Activated CD4-positive, alpha-beta T cell treated with anti-CD3 and anti-CD28 coated beads, Interleukin-2, amount 50 U/mL, for 24 hours (primary cell): ENCODE data around the gene FOXO1.

Experiments used
- DNase-seq, 2 donors: peaks; one replicate each; pipeline ENCODE4 v3.0.0-alpha.2; 2020; ENCODE audit warnings: low read depth in 1 of 2, low spot score in 1 of 2

The FOXO1 gene

GRCh38 chr13:40549500-40550094, 116.8 kb downstream of the FOXO1 start:
- DNase-seq: no peak

DNA sequence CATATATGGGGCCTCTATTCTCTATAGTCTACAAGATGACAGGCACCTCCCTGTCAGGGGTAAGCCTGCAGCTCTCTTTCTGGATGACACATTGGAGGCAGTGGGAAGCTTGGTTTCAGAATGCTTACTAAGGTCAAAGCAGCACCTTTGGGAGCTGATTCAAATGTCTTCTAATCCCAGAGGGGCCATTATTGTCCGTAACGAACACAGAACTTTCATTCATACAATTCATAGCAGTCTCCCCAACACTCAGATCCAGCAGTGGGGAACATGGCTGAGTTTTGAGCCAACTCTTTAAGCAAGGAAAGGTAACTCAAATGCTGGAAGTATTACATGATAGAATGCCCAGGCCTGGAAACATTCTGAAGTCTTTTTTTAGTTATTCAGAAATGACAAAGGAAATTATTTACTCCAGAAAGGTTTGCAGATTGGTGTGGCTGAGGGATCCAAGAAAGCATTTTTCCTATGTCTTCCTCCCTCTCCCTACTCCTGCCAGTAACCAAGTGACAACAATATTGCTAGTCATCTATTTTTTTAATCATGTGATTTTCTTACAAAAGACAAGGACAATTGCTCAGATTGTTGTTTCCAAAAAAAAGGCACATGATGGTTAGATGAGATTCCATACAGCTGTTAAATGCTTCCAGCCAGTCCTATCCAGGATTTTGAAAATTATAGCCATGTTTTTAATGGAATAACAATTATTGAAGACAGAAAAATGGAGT, 118.7 kb downstream of the FOXO1 start:
- no peak for DNase-seq

- DNase-seq: no peak
These were observed 120.4 kb downstream of the FOXO1 start for GRCh38 chr13:40546047-40546446.

DNA sequence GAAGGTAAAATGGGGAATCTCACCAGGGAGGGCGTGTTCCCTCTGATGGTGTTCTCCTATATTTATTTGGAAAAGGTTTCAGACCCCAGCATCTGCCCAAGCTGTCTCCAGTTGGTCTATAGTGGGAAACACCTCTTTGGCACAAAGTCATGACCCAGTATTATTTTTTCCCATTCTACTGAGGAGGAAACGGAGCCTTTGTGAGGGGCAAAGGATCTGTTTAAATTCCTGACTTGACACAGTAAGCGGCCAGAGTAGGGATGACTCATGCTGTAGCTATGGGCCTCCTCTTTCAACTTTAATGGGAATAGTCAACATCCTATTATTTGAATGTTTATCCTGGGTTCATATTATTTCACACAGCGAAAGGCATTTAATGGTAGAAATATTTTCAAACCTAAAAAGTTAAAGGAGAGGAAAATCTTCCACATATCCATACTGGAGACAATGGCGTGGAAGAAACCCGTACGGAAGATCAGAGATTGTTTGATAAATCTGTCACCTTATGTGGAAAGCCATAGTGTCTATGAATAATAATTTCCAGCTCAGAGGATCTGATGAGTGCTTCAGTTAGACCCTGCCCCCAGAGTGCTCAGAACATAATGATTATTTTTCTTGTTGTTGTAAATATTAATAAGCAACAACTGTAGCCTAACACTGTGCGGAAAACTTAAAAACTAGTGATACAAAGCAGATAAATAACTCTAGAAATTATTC, 126.0 kb downstream of the FOXO1 start:
- DNase-seq: no peak

GRCh38 chr13:40539576-40540327, 126.7 kb downstream of the FOXO1 start:
- DNase-seq: no peak

DNA sequence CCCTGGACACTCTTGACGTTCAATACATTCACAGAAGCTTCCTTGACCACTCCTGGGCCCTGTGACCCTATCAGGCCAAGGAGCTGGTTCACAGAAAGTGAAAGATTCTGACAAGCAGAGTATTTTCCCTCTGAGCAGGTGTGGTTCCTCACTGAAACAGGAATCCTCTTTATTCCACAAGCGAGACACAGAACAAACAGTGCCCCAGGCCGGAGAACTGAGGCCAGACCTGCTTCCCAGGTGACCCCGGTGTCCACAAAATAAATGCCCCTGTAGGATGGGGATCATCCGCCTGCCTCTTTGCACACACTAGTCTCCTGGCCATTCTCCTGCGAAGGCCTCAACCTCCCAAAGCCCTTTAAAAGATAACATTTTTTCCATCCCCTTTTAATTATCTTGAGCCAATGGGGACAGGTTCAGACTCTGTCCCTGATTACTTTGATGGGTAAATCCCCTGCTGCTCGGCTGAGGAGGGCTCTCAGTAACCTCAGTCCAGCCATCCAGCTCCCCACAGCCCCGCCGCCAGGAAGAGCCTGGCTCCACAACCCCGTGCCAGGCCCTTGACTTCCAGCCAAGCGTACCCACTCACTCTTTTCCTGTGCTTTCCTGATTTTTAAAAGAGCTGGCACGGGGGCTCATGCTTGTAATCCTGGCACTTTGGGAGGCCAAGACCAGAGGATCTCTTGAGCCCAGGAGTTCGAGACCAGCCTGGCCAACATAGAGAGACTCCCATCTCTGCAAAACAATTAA, 129.1 kb downstream of the FOXO1 start:
- no peak for DNase-seq

GRCh38 chr13:40536443-40537113, 129.9 kb downstream of the FOXO1 start:
- no peak for DNase-seq

DNA sequence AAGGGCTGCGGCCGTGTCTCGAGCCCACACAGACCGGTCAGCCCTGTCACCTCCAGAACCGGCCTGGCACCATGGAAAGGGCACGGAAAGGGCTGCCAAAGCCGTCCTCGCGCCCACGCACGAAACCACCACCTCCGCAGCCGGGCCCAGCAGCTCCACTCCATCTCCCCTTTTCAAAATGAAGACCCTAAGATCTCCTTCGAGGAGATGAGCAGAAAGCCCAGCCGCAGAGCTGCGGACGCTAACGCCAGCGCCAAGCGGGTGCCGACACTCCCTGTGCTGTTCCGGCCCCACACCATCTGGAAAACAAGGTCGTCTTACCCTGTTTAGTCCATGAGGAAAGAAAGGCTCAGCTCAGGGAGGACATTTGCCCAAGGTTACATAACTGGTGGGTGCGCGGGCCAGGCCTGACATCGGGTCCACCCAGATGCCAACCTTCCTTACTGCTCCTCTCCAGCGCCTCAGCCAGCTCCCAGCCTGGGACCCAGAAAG, 131.1 kb downstream of the FOXO1 start:
- DNase-seq: no peak

GRCh38 chr13:40534456-40534855, 132.0 kb downstream of the FOXO1 start:
- no peak for DNase-seq

DNA sequence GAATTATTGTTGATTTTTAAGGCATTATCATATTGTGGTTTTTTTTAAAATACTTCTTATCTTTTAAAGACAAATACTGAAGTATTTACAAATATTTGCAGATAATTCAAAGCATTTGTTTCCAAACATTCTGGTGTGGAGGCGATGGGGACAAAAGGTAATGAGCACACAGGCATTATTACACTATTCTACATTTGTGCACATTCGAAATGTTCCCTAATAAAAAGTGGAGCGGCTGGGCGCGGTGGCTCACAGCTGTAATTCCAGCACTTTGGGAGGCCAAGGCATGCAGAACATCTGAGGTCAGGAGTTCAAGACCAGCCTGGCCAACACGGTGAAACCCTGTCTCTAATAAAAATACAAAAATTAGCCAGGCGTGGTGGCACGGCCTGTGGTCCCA, 133.4 kb downstream of the FOXO1 start:
- no peak for DNase-seq

- DNase-seq: no peak
These were observed 135.5 kb downstream of the FOXO1 start for GRCh38 chr13:40530961-40531360.

GRCh38 chr13:40528881-40529280, 137.6 kb downstream of the FOXO1 start:
- DNase-seq: no peak

DNA sequence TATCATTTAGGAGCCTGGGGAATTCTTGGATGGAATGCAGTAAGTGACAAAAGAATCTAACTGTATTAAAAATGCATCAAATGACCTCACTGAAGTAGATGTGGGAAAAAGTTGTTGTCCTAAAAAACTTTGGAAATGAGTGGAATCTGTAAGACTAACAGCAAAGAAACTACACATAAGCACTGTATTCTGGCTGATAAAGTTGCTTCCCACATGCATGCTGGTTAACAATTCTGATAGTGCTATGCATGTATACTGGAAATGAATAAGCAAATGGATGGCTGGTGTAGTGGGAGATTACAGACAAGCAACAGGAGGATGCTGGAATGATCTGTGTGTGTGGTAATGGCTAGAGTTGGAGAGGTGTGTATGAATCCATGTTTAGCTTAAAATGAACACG, 138.5 kb downstream of the FOXO1 start:
- no peak for DNase-seq

GRCh38 chr13:40522282-40522681, 144.2 kb downstream of the FOXO1 start:
- DNase-seq: peak in 1 of 2 donors; percentile 11

DNA sequence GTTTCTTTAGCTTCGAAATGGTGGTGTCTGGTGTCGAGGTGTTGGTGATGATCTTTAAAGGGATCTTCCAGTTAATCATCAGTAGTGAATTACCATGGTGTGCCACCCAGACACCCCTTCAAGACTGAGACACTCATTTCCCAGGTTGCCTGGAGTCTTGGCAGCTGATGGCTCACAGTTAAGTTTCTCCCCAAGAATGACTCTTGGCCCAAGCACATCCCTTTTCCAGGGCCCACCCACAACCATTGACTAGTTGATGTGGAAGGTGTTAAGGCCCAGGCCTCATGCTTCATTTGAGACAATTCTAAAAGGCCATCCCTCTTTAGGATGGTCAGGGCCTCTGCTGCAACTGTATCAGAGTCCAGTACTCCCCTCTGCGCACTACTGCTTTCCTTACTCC, 145.5 kb downstream of the FOXO1 start:
- DNase-seq: no peak

GRCh38 chr13:40519637-40520036, 146.8 kb downstream of the FOXO1 start:
- no peak for DNase-seq

DNA sequence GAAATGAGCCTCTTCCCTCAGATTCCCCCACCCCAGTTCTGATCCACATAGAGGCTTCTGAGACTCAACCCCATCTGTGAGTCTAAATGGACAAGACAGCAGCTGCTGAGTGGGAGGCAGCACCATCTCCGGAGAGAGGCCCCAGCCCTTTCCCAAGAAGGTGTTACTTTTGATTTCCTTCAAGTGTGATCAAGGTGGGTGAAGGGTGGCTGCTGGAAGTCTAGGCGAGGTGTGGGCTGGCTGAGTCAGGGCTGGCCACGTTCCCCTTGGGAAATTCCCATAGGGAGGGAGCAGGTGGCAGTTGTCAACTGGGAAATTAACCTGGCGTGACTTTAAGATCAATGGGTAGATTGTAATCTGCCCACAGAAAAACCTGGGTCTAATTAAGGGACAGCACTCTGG, 148.0 kb downstream of the FOXO1 start:
- peak; percentile 32 to 84 for DNase-seq

GRCh38 chr13:40517486-40518480, 148.7 kb downstream of the FOXO1 start:
- peak in 1 of 2 donors; percentile 50 for DNase-seq

GRCh38 chr13:40515702-40516101, 150.7 kb downstream of the FOXO1 start:
- no peak for DNase-seq
